GM18511 (cell line): ENCODE measurements around the gene CYSRT1.

Experiments
- ATAC-seq: cut with Tn5 transposase; IDR thresholded peaks from one replicate; pipeline ENCODE4 v1.9.1; 2021; ENCODE audit warnings: mild to moderate bottlenecking, moderate library complexity; ENCODE audit not compliant: unreplicated experiment

Gene CYSRT1

GRCh38 chr9:137205126-137206069 is 19.6 kb upstream of the CYSRT1 start, which contains the start of the genes NDOR1 and TMEM203:
Gene NDOR1, plus strand, starts transcription at chr9:137205700. Its CDS starts 78 bp downstream, at chr9:137205778.
Gene TMEM203, minus strand, starts transcription at chr9:137205648. Its CDS starts 234 bp downstream, at chr9:137205414.
- ATAC-seq, result peak; percentile 47

GRCh38 chr9:137206602-137207001 is 18.4 kb upstream of the CYSRT1 start:
- ATAC-seq, result no peak

- no peak for ATAC-seq
Measured at GRCh38 chr9:137211532-137211931, 13.4 kb upstream of the CYSRT1 start.

GRCh38 chr9:137212520-137212919 is 12.5 kb upstream of the CYSRT1 start:
- ATAC-seq, result no peak

GRCh38 chr9:137213160-137214060 is 11.6 kb upstream of the CYSRT1 start:
- ATAC-seq, result no peak

- no peak for ATAC-seq
Measured at GRCh38 chr9:137214620-137215019, 10.4 kb upstream of the CYSRT1 start.

GRCh38 chr9:137215196-137215986 is 9.6 kb upstream of the CYSRT1 start:
- no peak for ATAC-seq

GRCh38 chr9:137216188-137216965 is 8.6 kb upstream of the CYSRT1 start:
- ATAC-seq, result no peak

- no peak for ATAC-seq
Measured at GRCh38 chr9:137217276-137218211, 7.4 kb upstream of the CYSRT1 start.

- no peak for ATAC-seq
Measured at GRCh38 chr9:137218212-137218753, 6.7 kb upstream of the CYSRT1 start.

GRCh38 chr9:137218754-137219271 is 6.2 kb upstream of the CYSRT1 start:
- ATAC-seq, result no peak

- no peak for ATAC-seq
Measured at GRCh38 chr9:137219757-137220316, 5.1 kb upstream of the CYSRT1 start.

- ATAC-seq, result no peak
Measured at GRCh38 chr9:137220317-137221094, 4.5 kb upstream of the CYSRT1 start.

- no peak for ATAC-seq
Measured at GRCh38 chr9:137221095-137221505, 3.9 kb upstream of the CYSRT1 start.

GRCh38 chr9:137221506-137222111 is 3.4 kb upstream of the CYSRT1 start:
- ATAC-seq, result no peak

- no peak for ATAC-seq
Measured at GRCh38 chr9:137222190-137223077, 2.5 kb upstream of the CYSRT1 start, which contains the start of gene RNF208. Gene RNF208, minus strand, starts transcription at chr9:137222240. Its CDS starts 1,028 bp downstream, at chr9:137221212.
